A673 (cell line): ENCODE results near the gene DLX1. TPM values are rescaled to one million over a fixed set of nuclear protein-coding genes. Genes with fewer than 3 reads are reported as not detected.

ENCODE experiments used
- BruUV-seq: library from RNA; stranded (reverse); fragments of 400-500 nt; replicated peaks from 2 replicates; lab custom pipeline; 2021; lab: Mats Ljungman, UMichigan
- CTCF ChIA-PET: fragments of 300-600 bp; sonication (Branson Sonifier 250); formaldehyde crosslinking; loops from one replicate; lab custom pipeline; 2022; ENCODE audit warnings: antibody characterized with exemption; lab: Charles Lee
- POLR2A ChIA-PET: fragments of 300-600 bp; sonication (Branson Sonifier 250); formaldehyde crosslinking; loops from one replicate; lab custom pipeline; 2022; ENCODE audit warnings: antibody characterized with exemption; ENCODE audit not compliant: low non-redundant PET; lab: Charles Lee
- DNase-seq: peaks from one replicate; pipeline ENCODE4 v3.0.0-alpha.2; 2015; ENCODE audit warnings: low spot score
- H3K27ac ChIP-seq: fragments of 200-600 bp; sonication (generic); 2 replicates; pipeline ENCODE4 v1.5.1; 2016; ENCODE audit warnings: mixed run types, low read depth, mild to moderate bottlenecking, mixed read lengths, antibody characterized with exemption, low read length; ENCODE audit not compliant: poor library complexity, severe bottlenecking
- H3K27me3 ChIP-seq: fragments of 200-600 bp; sonication (generic); replicated peaks from 2 replicates; pipeline ENCODE4 v1.6.1; 2017; ENCODE audit warnings: mixed run types, low read depth, mild to moderate bottlenecking, mixed read lengths, antibody characterized with exemption, low read length; ENCODE audit not compliant: insufficient read depth, poor library complexity
- H3K36me3 ChIP-seq: fragments of 200-600 bp; sonication (generic); 2 replicates; pipeline ENCODE4 v1.6.1; 2016; ENCODE audit warnings: mixed run types, mild to moderate bottlenecking, mixed read lengths, antibody characterized with exemption, low read length; ENCODE audit not compliant: insufficient read depth, poor library complexity, severe bottlenecking
- H3K4me1 ChIP-seq: fragments of 200-600 bp; sonication (generic); 2 replicates; pipeline ENCODE4 v1.6.1; 2017; ENCODE audit warnings: mixed run types, mild to moderate bottlenecking, mixed read lengths, antibody characterized with exemption, low read length; ENCODE audit not compliant: insufficient read depth, poor library complexity, severe bottlenecking
- H3K4me3 ChIP-seq: fragments of 200-600 bp; sonication (generic); 2 replicates; pipeline ENCODE4 v1.5.1; 2016; ENCODE audit warnings: low read depth, mixed run types, mild to moderate bottlenecking, mixed read lengths, low read length; ENCODE audit not compliant: poor library complexity, severe bottlenecking
- H3K9me3 ChIP-seq: fragments of 200-600 bp; sonication (generic); 2 replicates; pipeline ENCODE4 v1.6.1; 2016; ENCODE audit warnings: mixed run types, low read depth, mild to moderate bottlenecking, mixed read lengths, antibody characterized with exemption, low read length; ENCODE audit not compliant: poor library complexity, severe bottlenecking
- CTCF ChIP-seq: fragments of 300-800, 200-600 bp; sonication (generic); conservative IDR thresholded peaks from 2 replicates; pipeline ENCODE4 v1.5.1; 2017; ENCODE audit warnings: low read depth, mild to moderate bottlenecking, antibody characterized with exemption, low read length, moderate library complexity, mixed read lengths
- EZH2 ChIP-seq: fragments of 200-600 bp; sonication (generic); IDR thresholded peaks from 2 replicates; pipeline ENCODE4 v1.6.1; 2017; ENCODE audit warnings: borderline replicate concordance, low read depth, mild to moderate bottlenecking, mixed read lengths, antibody characterized with exemption, low read length; ENCODE audit not compliant: poor library complexity, severe bottlenecking
- intact Hi-C: fragments of 100-400 bp; cut with micrococcal nuclease; formaldehyde crosslinking; loops from one replicate; pipeline ENCODE4 v1.10.0; 2022; ENCODE audit not compliant: unreplicated experiment
- total RNA-seq: library from RNA; stranded (reverse); gene quantifications from 2 replicates; pipeline ENCODE4 v1.2.3, GENCODE V29; 2021

DLX1 gene
- total RNA-seq, 1 experiment from 2014 or later, result 33.2 TPM

- Histone ChIP-seq H3K27ac (no peak overlapping the region), H3K36me3 (no peaks in the 10 kb centered on the region), H3K4me1 (peaks cover 7% of the 10 kb centered on the region), H3K9me3 (no peaks in the 10 kb centered on the region), H3K27me3 (no peaks in the 10 kb centered on the region), H3K4me3 (no peak overlapping the region)
- DNase-seq, result no peak
- intact Hi-C loops, result no loop called here
- TF ChIP-seq EZH2 (no peak), CTCF (no peak)
- ChIA-PET POLR2A (no interaction called here), CTCF (interaction anchor here (0.6 to 2.1 kb wide), 3 partner anchors 159 to 541 kb away, joined by 3 to 10 read pairs (median 3); no protein-coding TSS in a partner anchor)
- BruUV-seq, result no TSS peak
Measured at GRCh38 chr2:172114579-172114978, 29.3 kb downstream of the DLX1 start.

GRCh38 chr2:172116107-172116506 lies 30.8 kb downstream of the DLX1 start:
- ChIA-PET CTCF (interaction anchor here (1.2 kb wide), 1 partner anchor 11 kb away, joined by 3 read pairs; no protein-coding TSS in a partner anchor), POLR2A (no interaction called here)
- H3K27me3 ChIP-seq, result no peaks in the 10 kb centered on the region

GRCh38 chr2:172119089-172119488 lies 33.8 kb downstream of the DLX1 start:
- Histone ChIP-seq H3K4me3 (no peak overlapping the region), H3K36me3 (no peaks in the 10 kb centered on the region), H3K9me3 (no peaks in the 10 kb centered on the region), H3K4me1 (peaks cover 4% of the 10 kb centered on the region), H3K27me3 (no peaks in the 10 kb centered on the region), H3K27ac (no peak overlapping the region)
- TF ChIP-seq CTCF, result no peak
- POLR2A ChIA-PET, result no interaction called here
- BruUV-seq, result no TSS peak
- intact Hi-C loops, result no loop called here
- peak; percentile 40 for DNase-seq
- CTCF ChIA-PET, result no interaction called here

More at GRCh38 chr2:172116107-172116506, 30.8 kb downstream of the DLX1 start:
- Histone ChIP-seq H3K27ac (no peak overlapping the region), H3K4me1 (peaks cover 7% of the 10 kb centered on the region), H3K36me3 (no peaks in the 10 kb centered on the region), H3K4me3 (no peak overlapping the region), H3K9me3 (no peaks in the 10 kb centered on the region)
- no TSS peak for BruUV-seq
- no peak for DNase-seq
- intact Hi-C loops, result no loop called here
- no peak for TF ChIP-seq CTCF
- no peak for TF ChIP-seq EZH2
